ENCODE data around the gene NLRC5. TPM values are rescaled to one million over a fixed set of nuclear protein-coding genes. Genes with fewer than 3 reads are reported as not detected.

Gene NLRC5
- total RNA-seq, 3 donors from 2014 or later (not counting 1 experiment from before 2014, with no cell fraction given): 320 to 563 (median 535) TPM

DNA sequence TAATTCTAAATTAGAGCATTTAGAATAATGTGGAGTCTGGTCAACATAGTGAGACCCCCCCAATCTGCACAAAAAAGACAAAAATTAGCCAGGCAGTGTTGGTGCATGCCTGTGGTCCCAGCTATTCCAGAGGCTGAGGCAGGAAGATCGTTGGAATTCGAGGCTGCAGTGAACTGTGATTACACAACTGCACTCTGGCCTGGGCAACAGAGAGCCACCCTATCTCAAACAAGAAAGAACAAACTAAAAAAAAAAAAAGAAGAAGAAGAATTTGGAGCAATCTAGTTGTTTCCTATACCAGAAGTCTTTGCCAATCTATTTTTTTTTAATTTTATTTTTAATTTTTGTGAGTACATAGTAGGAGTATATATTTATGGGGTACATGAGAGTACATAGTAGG is 21.6 kb upstream of the NLRC5 start:
- Mint-ChIP-seq H3K9me3 (no peaks in the 10 kb centered on the region), H3K36me3 (no peaks in the 10 kb centered on the region), H3K4me1 (peaks cover 12 to 18% of the 10 kb centered on the region in 2 donors), H3K27me3 (ENCODE audit: low read depth in 2 of 2) (no peaks in the 10 kb centered on the region), H3K4me3 (no peak overlapping the region), H3K27ac (no peak overlapping the region)
- no peaks in the 10 kb centered on the region for H3K36me3 ChIP-seq (ENCODE audit: control insufficient read depth, insufficient read depth, low read length)
- peaks cover 18% of the 10 kb centered on the region for H3K4me1 ChIP-seq (ENCODE audit: control insufficient read depth, insufficient read depth, low read length)
- intact Hi-C loops (cut with micrococcal nuclease): no loop called here
- DNase-seq: no peak
- no peak overlapping the region for H3K27ac ChIP-seq (ENCODE audit: low read length)
- H3K9me3 ChIP-seq (ENCODE audit: control insufficient read depth, insufficient read depth, low read length): no peaks in the 10 kb centered on the region
- H3K4me3 ChIP-seq (ENCODE audit: low read length): no peak overlapping the region
- WGBS (ENCODE audit: insufficient coverage): 92% methylated on average over 2 of the region's 2 CpGs
- TF ChIP-seq, protein P1, sequence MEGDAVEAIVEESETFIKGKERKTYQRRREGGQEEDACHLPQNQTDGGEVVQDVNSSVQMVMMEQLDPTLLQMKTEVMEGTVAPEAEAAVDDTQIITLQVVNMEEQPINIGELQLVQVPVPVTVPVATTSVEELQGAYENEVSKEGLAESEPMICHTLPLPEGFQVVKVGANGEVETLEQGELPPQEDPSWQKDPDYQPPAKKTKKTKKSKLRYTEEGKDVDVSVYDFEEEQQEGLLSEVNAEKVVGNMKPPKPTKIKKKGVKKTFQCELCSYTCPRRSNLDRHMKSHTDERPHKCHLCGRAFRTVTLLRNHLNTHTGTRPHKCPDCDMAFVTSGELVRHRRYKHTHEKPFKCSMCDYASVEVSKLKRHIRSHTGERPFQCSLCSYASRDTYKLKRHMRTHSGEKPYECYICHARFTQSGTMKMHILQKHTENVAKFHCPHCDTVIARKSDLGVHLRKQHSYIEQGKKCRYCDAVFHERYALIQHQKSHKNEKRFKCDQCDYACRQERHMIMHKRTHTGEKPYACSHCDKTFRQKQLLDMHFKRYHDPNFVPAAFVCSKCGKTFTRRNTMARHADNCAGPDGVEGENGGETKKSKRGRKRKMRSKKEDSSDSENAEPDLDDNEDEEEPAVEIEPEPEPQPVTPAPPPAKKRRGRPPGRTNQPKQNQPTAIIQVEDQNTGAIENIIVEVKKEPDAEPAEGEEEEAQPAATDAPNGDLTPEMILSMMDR (IDR thresholded peaks at IDR 0.05): no peak
- no peak for ATAC-seq
- H3K27me3 ChIP-seq (ENCODE audit: control insufficient read depth, insufficient read depth, low read length): no peaks in the 10 kb centered on the region

DNA sequence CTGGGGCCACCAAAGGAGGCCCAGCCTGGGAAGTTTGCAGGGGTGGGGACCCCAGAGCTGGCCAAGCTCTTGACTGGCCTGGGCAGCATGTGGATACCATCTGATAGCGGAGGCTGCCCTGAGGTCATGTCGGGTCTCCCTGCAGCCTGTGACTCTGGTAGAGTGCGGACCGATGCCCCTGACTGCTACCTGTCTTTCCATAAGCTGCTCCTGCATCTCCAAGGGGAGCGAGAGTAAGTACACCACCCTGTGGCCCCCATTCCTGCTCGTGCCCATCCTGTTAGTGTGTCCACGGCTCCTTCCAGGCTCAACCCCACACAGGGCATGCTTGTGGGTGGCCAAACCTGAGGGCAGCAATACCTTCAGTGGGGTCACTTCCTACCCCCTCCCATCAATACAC is 19.6 kb upstream of the NLRC5 start:
- no peaks in the 10 kb centered on the region for H3K27me3 Mint-ChIP-seq (ENCODE audit: low read depth in 2 of 2)
- no peaks in the 10 kb centered on the region for H3K27me3 ChIP-seq (ENCODE audit: control insufficient read depth, insufficient read depth, low read length)
- H3K9me3 ChIP-seq (ENCODE audit: control insufficient read depth, insufficient read depth, low read length): no peaks in the 10 kb centered on the region
- ATAC-seq (no peak), DNase-seq (no peak)
- no peaks in the 10 kb centered on the region for H3K36me3 Mint-ChIP-seq
- intact Hi-C loops (cut with micrococcal nuclease): no loop called here
- H3K4me3 Mint-ChIP-seq: no peak overlapping the region
- H3K27ac Mint-ChIP-seq: no peak overlapping the region
- no peak overlapping the region for H3K27ac ChIP-seq (ENCODE audit: low read length)
- peaks cover 16% of the 10 kb centered on the region for H3K4me1 ChIP-seq (ENCODE audit: control insufficient read depth, insufficient read depth, low read length)
- TF ChIP-seq, protein P1 (IDR thresholded peaks at IDR 0.05): no peak
- peaks cover 8 to 14% of the 10 kb centered on the region in 2 donors for H3K4me1 Mint-ChIP-seq
- no peaks in the 10 kb centered on the region for H3K36me3 ChIP-seq (ENCODE audit: control insufficient read depth, insufficient read depth, low read length)
- WGBS (ENCODE audit: insufficient coverage): 93% methylated on average over 7 of the region's 7 CpGs
- H3K9me3 Mint-ChIP-seq: no peaks in the 10 kb centered on the region
- H3K4me3 ChIP-seq (ENCODE audit: low read length): no peak overlapping the region

- Mint-ChIP-seq H3K4me3 (no peak overlapping the region), H3K9me3 (no peaks in the 10 kb centered on the region), H3K27ac (no peak overlapping the region), H3K36me3 (no peaks in the 10 kb centered on the region), H3K27me3 (ENCODE audit: low read depth in 2 of 2) (peaks cover 0 to 4% of the 10 kb centered on the region in 2 donors), H3K4me1 (peaks cover 0 to under 1% of the 10 kb centered on the region in 2 donors)
- Histone ChIP-seq H3K27ac (ENCODE audit: low read length) (no peak overlapping the region), H3K27me3 (ENCODE audit: control insufficient read depth, insufficient read depth, low read length) (no peaks in the 10 kb centered on the region), H3K4me3 (ENCODE audit: low read length) (no peak overlapping the region), H3K4me1 (ENCODE audit: control insufficient read depth, insufficient read depth, low read length) (peaks cover 10% of the 10 kb centered on the region), H3K36me3 (ENCODE audit: control insufficient read depth, insufficient read depth, low read length) (no peaks in the 10 kb centered on the region), H3K9me3 (ENCODE audit: control insufficient read depth, insufficient read depth, low read length) (no peaks in the 10 kb centered on the region)
- ATAC-seq (no peak), DNase-seq (peak in 1 of 2 donors; percentile 50)
- intact Hi-C loops (cut with micrococcal nuclease): no loop called here
- TF ChIP-seq, protein P1 (IDR thresholded peaks at IDR 0.05): no peak
- 63% methylated on average over 8 of the region's 8 CpGs for WGBS (ENCODE audit: insufficient coverage)
Measured at GRCh38 chr16:56970934-56971767, 18.2 kb upstream of the NLRC5 start.

GRCh38 chr16:56971768-56972043 is 17.7 kb upstream of the NLRC5 start:
- H3K36me3 Mint-ChIP-seq: no peaks in the 10 kb centered on the region
- Histone ChIP-seq H3K36me3 (ENCODE audit: control insufficient read depth, insufficient read depth, low read length) (no peaks in the 10 kb centered on the region), H3K4me1 (ENCODE audit: control insufficient read depth, insufficient read depth, low read length) (peaks cover 9% of the 10 kb centered on the region)

More at GRCh38 chr16:56971768-56972043, 17.7 kb upstream of the NLRC5 start:
- no peak overlapping the region for H3K27ac Mint-ChIP-seq
- H3K27ac ChIP-seq (ENCODE audit: low read length): no peak overlapping the region
- no peaks in the 10 kb centered on the region for H3K4me1 Mint-ChIP-seq
- 62% methylated on average over 2 of the region's 3 CpGs for WGBS (ENCODE audit: insufficient coverage)
- H3K9me3 ChIP-seq (ENCODE audit: control insufficient read depth, insufficient read depth, low read length): no peaks in the 10 kb centered on the region
- intact Hi-C loops (cut with micrococcal nuclease): no loop called here
- DNase-seq (no peak), ATAC-seq (no peak)
- H3K27me3 Mint-ChIP-seq (ENCODE audit: low read depth in 2 of 2): peaks cover 0 to 6% of the 10 kb centered on the region in 2 donors
- no peaks in the 10 kb centered on the region for H3K9me3 Mint-ChIP-seq
- H3K4me3 ChIP-seq (ENCODE audit: low read length): no peak overlapping the region
- no peak overlapping the region for H3K4me3 Mint-ChIP-seq
- TF ChIP-seq, protein P1 (IDR thresholded peaks at IDR 0.05): no peak
- H3K27me3 ChIP-seq (ENCODE audit: control insufficient read depth, insufficient read depth, low read length): no peaks in the 10 kb centered on the region

Measured in natural killer cell (primary cell).